Peyer's patch (tissue), 4 donors: ENCODE data around the gene ZNF81. TPM values are rescaled to one million over a fixed set of nuclear protein-coding genes. Genes with fewer than 3 reads are reported as not detected.
A peak's percentile ranks its signal among the peaks of the same experiment; 100 is the strongest.

Experiments
- DNase-seq, 3 donors: peaks; one replicate each; pipeline ENCODE4 v3.0.0-alpha.2; 2017 to 2019
- H3K27ac ChIP-seq, 4 donors: fragments of 200-600 bp; sonication (generic); one replicate each; pipeline ENCODE4 v1.5.1; 2016 to 2019
- H3K27me3 ChIP-seq, 2 donors: fragments of 200-600 bp; sonication (generic); one replicate each; pipeline ENCODE4 v1.5.1; 2019
- H3K36me3 ChIP-seq, 3 donors: fragments of 200-600 bp; sonication (generic); one replicate each; pipeline ENCODE4 v1.5.1; 2016 to 2019
- H3K4me1 ChIP-seq, 4 donors: fragments of 200-600 bp; sonication (generic); one replicate each; pipeline ENCODE4 v1.5.1; 2016 to 2019
- H3K4me3 ChIP-seq, 4 donors: fragments of 200-600 bp; sonication (generic); 1 replicate in 3 of 4; 2 replicates in 1 of 4; pipeline ENCODE4 v1.5.1; 2016 to 2019; ENCODE audit warnings: mild to moderate bottlenecking in 1 of 4
- H3K9me3 ChIP-seq, 4 donors: fragments of 200-600 bp; sonication (generic); one replicate each; pipeline ENCODE4 v1.5.1; 2016 to 2019; ENCODE audit warnings: mild to moderate bottlenecking in 1 of 4
- CTCF ChIP-seq, 6 experiments: fragments of 450-650 bp in 4 of 6; fragments of 200-600 bp in 2 of 6; sonication (generic) in 1 of 6; IDR thresholded peaks; one replicate each; pipeline ENCODE4 v1.5.1; 2017 to 2019; ENCODE audit warnings: antibody characterized with exemption in 6 of 6, mild to moderate bottlenecking in 3 of 6, moderate library complexity in 1 of 6
- POLR2A ChIP-seq, 2 donors: fragments of 450-650 bp; IDR thresholded peaks; one replicate each; pipeline ENCODE4 v1.5.1; 2017; ENCODE audit warnings: antibody characterized with exemption in 2 of 2, mild to moderate bottlenecking in 2 of 2, moderate library complexity in 2 of 2
- total RNA-seq, 4 donors: library from RNA; depleted of rRNA; stranded (reverse); fragments of >200 nt; gene quantifications; one replicate each; pipeline ENCODE4 v1.1.0, GENCODE V29; 2016

ZNF81 gene
- total RNA-seq, 4 donors from 2014 or later, result 8.3 to 13.9 (median 10.6) TPM

- Histone ChIP-seq H3K27me3 (no peaks in the 10 kb centered on the region), H3K4me3 (no peak overlapping the region), H3K27ac (no peak overlapping the region), H3K36me3 (no peaks in the 10 kb centered on the region), H3K4me1 (no peaks in the 10 kb centered on the region), H3K9me3 (no peaks in the 10 kb centered on the region)
- DNase-seq, result no peak
- TF ChIP-seq POLR2A (IDR thresholded peaks at IDR 0.05) (no peak), CTCF (IDR thresholded peaks at IDR 0.05) (no peak)
Measured at GRCh38 chrX:47815901-47816845, 20.5 kb upstream of the ZNF81 start.

GRCh38 chrX:47817421-47817820, 19.3 kb upstream of the ZNF81 start:
- Histone ChIP-seq H3K9me3 (no peaks in the 10 kb centered on the region), H3K36me3 (no peaks in the 10 kb centered on the region), H3K4me1 (no peaks in the 10 kb centered on the region), H3K27ac (no peak overlapping the region), H3K4me3 (no peak overlapping the region), H3K27me3 (no peaks in the 10 kb centered on the region)
- TF ChIP-seq CTCF (IDR thresholded peaks at IDR 0.05), result no peak
- DNase-seq, result no peak

- Histone ChIP-seq H3K27me3 (no peaks in the 10 kb centered on the region), H3K4me3 (no peak overlapping the region), H3K4me1 (no peaks in the 10 kb centered on the region), H3K36me3 (no peaks in the 10 kb centered on the region), H3K9me3 (no peaks in the 10 kb centered on the region), H3K27ac (no peak overlapping the region)
- no peak for DNase-seq
- TF ChIP-seq CTCF (IDR thresholded peaks at IDR 0.05), result no peak
- no peak for TF ChIP-seq POLR2A (IDR thresholded peaks at IDR 0.05)
Measured at GRCh38 chrX:47817897-47818296, 18.8 kb upstream of the ZNF81 start.

- Histone ChIP-seq H3K4me1 (no peaks in the 10 kb centered on the region), H3K36me3 (no peaks in the 10 kb centered on the region), H3K27ac (no peak overlapping the region), H3K4me3 (no peak overlapping the region), H3K9me3 (no peaks in the 10 kb centered on the region), H3K27me3 (no peaks in the 10 kb centered on the region)
- TF ChIP-seq CTCF (IDR thresholded peaks at IDR 0.05) (no peak), POLR2A (IDR thresholded peaks at IDR 0.05) (no peak)
- no peak for DNase-seq
Measured at GRCh38 chrX:47828984-47829383, 7.7 kb upstream of the ZNF81 start.

GRCh38 chrX:47831788-47832187, 4.9 kb upstream of the ZNF81 start:
- Histone ChIP-seq H3K27ac (no peak overlapping the region), H3K4me3 (no peak overlapping the region), H3K9me3 (no peaks in the 10 kb centered on the region), H3K4me1 (no peaks in the 10 kb centered on the region), H3K36me3 (no peaks in the 10 kb centered on the region), H3K27me3 (no peaks in the 10 kb centered on the region)
- peak; percentile 23 to 62 (median 50) for TF ChIP-seq CTCF (IDR thresholded peaks at IDR 0.05)
- TF ChIP-seq POLR2A (IDR thresholded peaks at IDR 0.05), result no peak
- peak; percentile 38 to 70 (median 52) for DNase-seq
